GM06990 (cell line): ENCODE data around the gene CNTNAP5.

Source experiments
- DNase-seq: peaks from one replicate; pipeline ENCODE4 v3.0.0-alpha.2; 2011; ENCODE audit not compliant: insufficient read length; ENCODE audit errors: extremely low read depth
- H3K27me3 ChIP-seq: replicated peaks from 2 replicates; pipeline ENCODE4 v1.6.0; 2011; ENCODE audit warnings: low read length; ENCODE audit not compliant: control insufficient read depth, insufficient read depth
- H3K36me3 ChIP-seq: 2 replicates; pipeline ENCODE4 v1.5.1; 2011; ENCODE audit warnings: low read length; ENCODE audit not compliant: control insufficient read depth, insufficient read depth
- H3K4me3 ChIP-seq: replicated peaks from 2 replicates; pipeline ENCODE4 v1.5.1; 2011; ENCODE audit warnings: low read depth, mild to moderate bottlenecking, control low read depth, low read length
- TF ChIP-seq, protein P1 (sequence below): IDR thresholded peaks from 2 replicates; pipeline ENCODE4 v1.5.1; 2011; ENCODE audit warnings: low read length, control low read depth, mild to moderate bottlenecking, inconsistent platforms; ENCODE audit not compliant: insufficient read depth, poor library complexity, severe bottlenecking

The CNTNAP5 gene

GRCh38 chr2:124692707-124693106 lies 667.6 kb downstream of the CNTNAP5 start:
- Histone ChIP-seq H3K4me3 (no peak overlapping the region), H3K27me3 (no peaks in the 10 kb centered on the region), H3K36me3 (no peaks in the 10 kb centered on the region)
- no peak for DNase-seq
- TF ChIP-seq, protein P1, sequence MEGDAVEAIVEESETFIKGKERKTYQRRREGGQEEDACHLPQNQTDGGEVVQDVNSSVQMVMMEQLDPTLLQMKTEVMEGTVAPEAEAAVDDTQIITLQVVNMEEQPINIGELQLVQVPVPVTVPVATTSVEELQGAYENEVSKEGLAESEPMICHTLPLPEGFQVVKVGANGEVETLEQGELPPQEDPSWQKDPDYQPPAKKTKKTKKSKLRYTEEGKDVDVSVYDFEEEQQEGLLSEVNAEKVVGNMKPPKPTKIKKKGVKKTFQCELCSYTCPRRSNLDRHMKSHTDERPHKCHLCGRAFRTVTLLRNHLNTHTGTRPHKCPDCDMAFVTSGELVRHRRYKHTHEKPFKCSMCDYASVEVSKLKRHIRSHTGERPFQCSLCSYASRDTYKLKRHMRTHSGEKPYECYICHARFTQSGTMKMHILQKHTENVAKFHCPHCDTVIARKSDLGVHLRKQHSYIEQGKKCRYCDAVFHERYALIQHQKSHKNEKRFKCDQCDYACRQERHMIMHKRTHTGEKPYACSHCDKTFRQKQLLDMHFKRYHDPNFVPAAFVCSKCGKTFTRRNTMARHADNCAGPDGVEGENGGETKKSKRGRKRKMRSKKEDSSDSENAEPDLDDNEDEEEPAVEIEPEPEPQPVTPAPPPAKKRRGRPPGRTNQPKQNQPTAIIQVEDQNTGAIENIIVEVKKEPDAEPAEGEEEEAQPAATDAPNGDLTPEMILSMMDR, result no peak

DNA sequence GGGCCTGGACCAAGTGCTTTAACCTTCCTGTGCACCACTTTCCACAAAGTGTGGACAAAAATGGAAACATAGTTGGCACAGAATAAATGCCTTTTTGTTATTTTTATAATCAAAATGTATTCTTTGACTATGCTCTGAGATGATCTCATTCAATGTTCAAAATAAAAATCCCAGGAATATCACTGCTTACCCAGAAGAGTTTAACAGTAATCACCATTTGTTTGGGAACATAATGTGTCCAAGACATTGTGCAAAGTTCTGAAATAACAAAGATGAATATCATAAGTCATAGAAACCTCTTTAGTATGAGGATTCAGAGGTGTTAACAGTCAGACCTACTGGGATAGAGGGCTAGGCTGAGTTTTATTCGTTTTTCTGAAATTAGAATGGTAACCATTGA lies 668.1 kb downstream of the CNTNAP5 start:
- no peaks in the 10 kb centered on the region for H3K27me3 ChIP-seq
- H3K4me3 ChIP-seq, result no peak overlapping the region
- no peaks in the 10 kb centered on the region for H3K36me3 ChIP-seq
- no peak for DNase-seq
- TF ChIP-seq, protein P1, result no peak

DNA sequence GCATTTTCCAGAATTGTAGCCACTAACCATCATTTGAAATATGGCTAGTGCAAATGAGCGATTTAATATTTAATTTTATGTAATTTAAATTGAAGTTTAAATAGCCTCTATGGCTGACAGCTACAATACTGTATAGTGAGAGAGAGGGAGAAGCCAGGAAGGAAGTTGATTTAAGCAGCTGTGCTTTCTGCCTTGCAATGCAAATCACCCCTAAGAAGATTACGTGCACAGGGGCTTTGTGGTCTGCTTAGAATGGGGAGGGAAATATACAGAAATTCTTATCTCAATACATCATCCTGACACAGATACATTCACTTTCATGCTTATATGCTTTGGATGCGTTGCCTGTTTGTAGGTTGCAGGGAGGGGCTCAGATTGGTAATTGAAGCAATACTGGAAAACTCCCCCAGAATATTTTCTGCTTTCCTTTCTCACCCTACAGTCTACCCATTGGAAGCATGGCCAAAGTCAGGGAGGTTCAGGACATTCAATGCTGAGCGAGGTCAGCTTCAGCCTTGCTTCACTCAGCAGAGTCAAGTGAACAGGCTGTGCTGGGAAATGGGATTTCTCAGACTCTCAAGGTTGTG lies 674.0 kb downstream of the CNTNAP5 start:
- Histone ChIP-seq H3K27me3 (no peaks in the 10 kb centered on the region), H3K4me3 (no peak overlapping the region), H3K36me3 (no peaks in the 10 kb centered on the region)
- TF ChIP-seq, protein P1, result no peak
- DNase-seq, result no peak

- Histone ChIP-seq H3K27me3 (no peaks in the 10 kb centered on the region), H3K36me3 (no peaks in the 10 kb centered on the region), H3K4me3 (no peak overlapping the region)
- TF ChIP-seq, protein P1, result no peak
- no peak for DNase-seq
Measured at GRCh38 chr2:124702777-124703176, 677.7 kb downstream of the CNTNAP5 start.

- Histone ChIP-seq H3K36me3 (no peaks in the 10 kb centered on the region), H3K27me3 (no peaks in the 10 kb centered on the region), H3K4me3 (no peak overlapping the region)
- DNase-seq, result no peak
- TF ChIP-seq, protein P1, result no peak
Measured at GRCh38 chr2:124704071-124704925, 679.2 kb downstream of the CNTNAP5 start.
